ENCODE measurements around the gene IDI2.
A peak's percentile ranks its signal among the peaks of the same experiment; 100 is the strongest.
"Not testable (repeated sequence)": the region's sequence is repeated elsewhere in the genome, so short reads cannot be mapped to it uniquely, and the experiment has no call there.

The IDI2 gene

DNA sequence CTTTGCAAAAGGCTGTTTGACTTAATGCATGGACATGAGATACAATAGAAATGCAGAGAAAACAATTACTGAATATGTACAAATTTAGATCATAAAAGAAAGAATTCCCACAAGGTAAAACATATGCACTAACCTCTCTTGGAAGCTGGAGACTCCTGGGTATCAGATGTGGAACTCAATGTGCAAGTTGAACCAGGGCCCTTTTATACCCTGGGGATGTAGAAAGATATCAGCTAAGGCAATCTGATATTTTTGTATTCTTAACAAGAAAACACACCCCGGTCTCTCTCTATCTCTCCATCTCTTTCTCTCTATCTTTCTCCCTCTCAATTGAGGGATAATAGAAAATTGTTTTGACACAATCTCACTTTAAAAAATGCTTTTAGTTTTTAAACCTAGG is at the start of gene IDI2:
IDI2 (minus strand) TSS at position 177 of the 400 bp plus-strand sequence. CDS start 1,136 bp downstream, outside the sequence.
- no peak for DNase-seq

GRCh38 chr10:1074748-1075308 is 49.2 kb upstream of the IDI2 start:
- DNase-seq = no peak

- DNase-seq = no peak
Observed at GRCh38 chr10:1074052-1074747, 48.5 kb upstream of the IDI2 start.

DNA sequence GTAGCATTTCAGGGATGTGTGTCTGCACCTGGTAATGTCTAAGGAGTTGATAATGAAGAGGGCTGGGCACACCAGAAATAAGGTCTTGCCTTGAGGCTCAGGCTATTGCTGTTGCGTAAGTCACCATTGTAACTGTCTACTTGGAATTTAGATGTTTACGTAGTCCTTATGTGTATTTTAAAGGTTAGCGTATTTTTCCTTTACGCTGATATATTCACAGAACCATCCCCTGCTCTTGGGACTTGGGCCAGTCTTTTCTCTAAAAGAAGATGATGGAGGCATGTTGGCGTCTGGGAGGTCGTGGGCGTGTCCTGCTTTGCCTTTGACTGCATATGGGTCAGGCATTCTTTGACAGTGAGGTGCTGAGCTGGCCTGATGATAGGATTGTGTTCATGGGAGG is 45.3 kb upstream of the IDI2 start:
- DNase-seq = no peak

DNA sequence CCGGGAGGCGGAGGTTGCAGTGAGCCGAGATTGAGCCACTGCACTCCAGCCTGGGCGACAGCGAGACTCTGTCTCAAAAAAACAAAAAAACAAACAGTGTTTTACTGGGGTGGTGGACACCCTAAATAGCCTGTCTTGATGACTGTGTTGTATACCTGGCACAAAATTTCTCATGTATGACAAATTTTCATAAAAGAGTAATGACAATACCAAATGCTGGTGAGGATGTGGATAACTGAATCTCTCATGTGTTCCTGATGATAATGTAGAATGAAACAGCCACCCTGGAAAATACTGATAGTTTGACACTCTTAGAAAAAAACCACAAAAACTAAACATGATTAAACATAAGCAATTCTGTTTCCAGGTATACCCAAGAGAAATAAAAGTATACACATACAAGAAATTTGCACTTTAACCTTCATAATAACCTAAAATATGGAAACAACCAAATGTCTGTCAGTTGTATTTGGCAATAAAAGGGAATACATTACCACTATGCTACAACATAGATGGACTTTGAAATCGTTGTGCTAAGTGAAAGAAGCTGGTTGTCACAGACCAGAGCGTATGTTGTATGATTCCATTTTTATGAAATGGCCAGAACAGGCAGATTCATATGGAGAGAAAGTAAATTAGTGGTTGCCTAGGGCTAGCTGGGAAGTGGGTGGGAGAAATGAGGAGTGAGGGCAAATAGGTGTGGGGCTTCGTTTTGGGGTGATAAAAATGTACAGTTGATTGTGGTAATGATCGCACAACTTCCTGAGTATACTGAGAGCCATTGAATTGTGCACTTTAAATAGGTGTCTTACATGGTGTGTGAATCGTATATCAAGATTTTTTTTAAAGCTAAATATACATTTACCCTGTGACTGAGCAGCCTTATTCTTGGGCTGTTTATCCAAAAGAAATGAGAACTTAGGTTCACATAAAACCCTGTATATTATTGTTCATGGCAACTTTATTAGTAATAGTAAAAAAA is 43.0 kb upstream of the IDI2 start:
- no peak for DNase-seq

- DNase-seq = not testable (repeated sequence)
Observed at GRCh38 chr10:1066734-1067133, 41.1 kb upstream of the IDI2 start.

- no peak for DNase-seq
Observed at GRCh38 chr10:1064964-1065247, 39.2 kb upstream of the IDI2 start.

GRCh38 chr10:1063232-1063865 is 37.7 kb upstream of the IDI2 start:
- no peak for DNase-seq

DNA sequence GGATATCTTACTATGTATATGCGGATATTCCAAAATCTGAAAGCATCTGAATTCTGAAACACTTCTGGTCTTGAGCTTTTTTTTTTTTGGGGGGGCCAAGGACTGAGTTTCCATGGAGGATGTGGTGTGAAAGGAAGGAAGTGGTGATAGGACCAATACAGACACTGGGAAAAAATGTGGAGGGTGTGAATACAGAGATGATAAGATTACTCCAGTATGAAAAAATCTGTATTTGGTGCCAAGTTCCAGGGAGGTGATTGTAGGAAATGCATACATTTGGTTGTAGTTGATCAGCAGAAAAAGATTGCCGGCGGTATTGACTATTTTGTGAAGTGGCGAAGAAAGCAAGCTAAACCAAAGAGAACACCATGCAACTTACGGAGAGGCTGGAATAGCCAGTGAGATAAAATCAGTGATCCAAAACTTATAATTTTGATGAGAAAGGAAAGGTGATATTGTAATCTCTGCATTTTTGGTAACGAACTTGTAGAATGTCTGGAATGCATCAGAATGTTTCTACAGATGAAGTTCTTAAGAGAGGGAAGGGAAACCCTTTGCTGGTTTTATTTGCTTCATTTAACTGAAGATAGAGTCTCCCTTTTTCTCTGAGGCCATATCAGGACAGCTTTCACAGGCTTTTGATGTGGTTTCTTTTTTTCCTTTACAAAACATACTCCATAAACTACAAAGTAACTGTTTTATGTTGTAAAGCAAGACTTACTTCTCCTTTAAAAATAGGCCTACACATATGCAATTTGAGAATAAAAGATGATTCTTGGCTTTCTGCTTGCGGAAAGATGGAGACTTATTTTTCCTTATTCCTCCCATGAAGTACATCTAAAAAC is 36.5 kb upstream of the IDI2 start:
- DNase-seq = no peak

DNA sequence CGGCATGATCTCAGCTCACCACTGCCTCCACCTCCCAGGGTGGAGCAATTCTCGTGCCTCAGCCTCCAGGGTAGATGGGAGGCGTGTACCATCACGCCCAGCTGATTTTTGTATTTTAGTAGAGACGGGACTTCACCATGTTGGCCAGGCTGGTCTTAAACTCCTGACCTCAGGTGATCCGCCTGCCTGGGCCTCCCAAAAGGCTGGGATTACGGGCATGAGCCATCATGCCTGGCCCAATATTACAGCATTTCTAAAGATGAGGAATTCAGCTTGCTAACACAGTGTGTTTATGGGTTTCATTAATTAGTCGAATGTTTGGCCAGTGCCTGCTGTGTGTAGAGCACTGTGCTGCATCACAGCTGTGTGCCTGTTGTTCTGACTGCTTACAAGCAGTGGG is 34.2 kb upstream of the IDI2 start:
- no peak for DNase-seq

GRCh38 chr10:1058017-1058416 is 32.4 kb upstream of the IDI2 start:
- DNase-seq = no peak

DNA sequence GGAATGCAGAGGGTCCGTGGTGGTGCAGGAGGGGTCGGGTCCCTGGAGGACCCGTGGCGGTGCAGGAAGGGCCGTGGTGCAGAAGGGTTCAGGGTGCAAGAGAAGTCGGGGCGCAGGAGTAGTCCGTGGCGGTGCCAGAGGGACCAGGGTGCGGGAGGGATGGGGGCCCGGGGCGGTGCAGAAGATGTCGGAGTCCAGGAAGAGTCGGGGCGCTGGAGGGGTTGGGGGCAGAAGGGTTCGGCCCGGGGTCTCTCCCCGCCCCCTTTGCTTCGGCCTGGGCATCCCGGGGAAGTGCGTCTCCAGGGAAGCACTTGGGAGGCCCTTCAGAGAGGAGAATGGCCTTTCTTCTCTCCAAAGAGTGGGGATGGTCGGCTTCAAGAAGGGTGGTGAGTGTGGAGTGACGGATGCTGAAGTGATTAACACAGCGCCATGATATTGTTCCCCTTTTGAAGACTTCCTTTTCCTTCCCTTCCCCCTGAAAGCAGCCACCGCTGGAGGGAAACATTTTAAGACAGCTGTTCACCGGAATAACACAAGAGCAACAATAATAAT is 31.5 kb upstream of the IDI2 start:
- no peak for DNase-seq

DNA sequence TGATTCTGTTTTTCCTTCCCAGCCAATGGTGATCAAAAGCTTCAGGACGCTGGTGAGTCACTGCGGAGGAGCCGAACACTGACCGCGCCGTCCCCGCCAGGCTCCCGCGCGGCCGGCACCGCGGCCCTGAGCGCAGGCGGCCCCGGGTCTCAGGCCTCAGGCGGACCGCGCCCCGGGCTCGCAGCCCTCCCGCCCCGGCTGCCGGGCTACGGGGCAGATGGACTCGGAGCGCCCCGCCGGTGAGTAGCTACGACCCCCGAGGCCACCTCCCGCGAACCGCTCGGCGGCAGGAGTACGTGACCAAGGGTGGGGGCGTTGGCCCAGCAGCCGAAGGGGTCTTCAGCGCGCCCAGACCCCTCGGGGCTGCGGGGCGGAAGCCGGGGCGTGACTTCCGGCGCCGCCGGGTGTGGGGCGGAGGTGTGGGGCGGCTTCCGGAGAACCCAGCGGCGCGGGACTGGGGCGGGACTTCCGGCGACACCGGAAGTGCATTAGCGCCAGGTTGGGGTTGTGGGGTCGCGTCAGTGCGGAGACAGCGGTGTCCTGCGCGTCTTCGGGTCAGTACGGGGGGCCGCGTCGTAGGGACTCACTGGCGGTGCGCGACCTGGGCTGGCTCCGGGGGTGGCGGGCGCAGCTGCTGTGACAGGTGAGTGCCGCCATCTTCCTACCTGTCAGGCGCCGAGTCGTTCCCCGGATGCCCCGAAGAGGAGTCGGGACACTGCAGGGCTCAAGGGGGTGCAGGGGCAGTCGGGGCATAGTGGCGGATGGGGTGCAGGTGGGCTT is 30.9 kb upstream of the IDI2 start, which contains the start of gene WDR37:
WDR37 (plus strand) TSS at position 60 of the 780 bp plus-strand sequence. CDS start 15,771 bp downstream, outside the sequence.
- no peak for DNase-seq

DNA sequence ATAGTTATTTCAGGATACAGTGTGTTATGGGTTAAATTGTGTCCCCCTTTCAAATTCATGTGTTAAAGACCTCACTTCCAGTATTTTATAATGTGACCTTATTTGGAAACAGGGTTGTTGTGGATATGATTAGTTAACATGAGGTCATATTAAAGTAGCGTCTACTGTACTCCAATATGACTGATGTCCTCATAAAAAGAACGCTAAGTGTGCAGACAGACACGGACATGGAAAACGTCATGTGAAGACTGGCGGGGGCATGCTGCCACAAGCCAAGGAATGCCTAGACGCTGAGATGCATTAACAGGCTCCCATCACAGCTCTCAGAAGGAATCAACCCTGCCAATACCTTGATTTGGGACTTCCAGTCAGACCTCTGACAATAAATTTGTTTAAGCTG is 29.0 kb upstream of the IDI2 start:
- no peak for DNase-seq

- DNase-seq = no peak
Observed at GRCh38 chr10:1050554-1050953, 24.9 kb upstream of the IDI2 start.

DNA sequence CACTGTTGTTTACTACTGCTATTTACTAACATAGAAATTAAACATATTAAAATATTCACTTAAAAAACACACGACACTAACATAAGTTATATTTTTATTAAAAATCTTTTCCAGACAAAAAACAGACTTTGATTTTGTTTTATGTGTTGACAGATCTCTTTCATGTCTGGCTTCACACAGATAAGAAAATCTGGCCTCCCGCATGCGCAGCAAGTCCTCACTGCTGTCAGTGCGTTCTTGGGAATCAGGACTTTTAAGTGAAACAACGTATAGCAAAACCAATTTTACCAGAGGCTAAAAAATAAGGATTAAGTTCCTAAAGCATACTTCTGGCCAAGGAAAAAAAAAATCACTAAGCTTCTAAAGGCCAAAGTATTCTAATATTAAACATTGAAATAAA is 24.5 kb upstream of the IDI2 start:
- DNase-seq = no peak

GRCh38 chr10:1049425-1049958 is 23.8 kb upstream of the IDI2 start:
- DNase-seq = no peak

DNA sequence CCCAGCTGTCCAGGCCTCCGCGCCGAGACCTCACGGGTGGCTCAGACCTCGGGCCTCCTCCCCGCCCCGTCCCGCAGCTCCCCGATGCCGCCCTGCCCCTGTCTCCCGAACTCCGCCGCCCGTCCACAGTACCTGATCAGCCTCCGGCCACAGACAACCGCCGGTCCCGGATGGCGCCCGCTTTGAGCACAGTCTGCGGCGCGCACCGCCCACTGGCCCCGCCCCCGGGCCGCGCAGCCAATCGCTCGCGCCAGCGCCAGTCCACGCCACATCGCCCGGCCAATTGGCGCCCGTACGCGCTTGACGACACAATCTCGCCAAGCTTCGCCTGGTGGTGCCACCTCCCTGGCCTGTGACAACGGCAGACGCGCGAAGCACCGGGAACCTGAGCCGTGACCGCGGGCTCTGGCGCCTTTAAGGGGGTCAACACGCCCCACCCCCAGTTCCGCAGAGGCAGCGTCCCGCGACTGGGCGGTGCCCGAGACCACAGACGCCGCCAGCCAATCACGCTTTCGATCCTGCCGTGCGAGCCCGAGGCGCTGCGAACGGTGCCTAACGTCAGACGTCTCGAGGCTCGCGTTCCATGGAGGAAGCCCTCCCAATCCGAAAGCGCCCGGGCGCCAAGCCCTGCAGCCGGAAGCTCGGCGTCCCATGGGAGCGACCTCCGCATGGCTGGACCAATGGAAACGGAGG is 23.2 kb upstream of the IDI2 start, which contains the start of gene IDI1:
IDI1 (minus strand) TSS at position 388 of the 693 bp plus-strand sequence; CDS start at position 272, 116 bp downstream.
- peak; percentile 99 for DNase-seq

GRCh38 chr10:1048349-1048731 is 22.7 kb upstream of the IDI2 start:
- no peak for DNase-seq

GRCh38 chr10:1047937-1048336 is 22.3 kb upstream of the IDI2 start:
- no peak for DNase-seq

Measured in cortex of kidney (tissue), 1 donor.